NT2/D1 (cell line): ENCODE data around the gene SLC12A1.

Experiments used
- YY1 ChIP-seq: IDR thresholded peaks from 2 replicates; pipeline ENCODE4 v1.6.1; 2011; ENCODE audit not compliant: insufficient read length, insufficient read depth
- ZNF274 ChIP-seq: IDR thresholded peaks from 2 replicates; pipeline ENCODE4 v1.6.1; 2011; ENCODE audit warnings: mild to moderate bottlenecking, low read depth, low read length

GRCh38 chr15:48289628-48290027, 83.5 kb downstream of the SLC12A1 start:
- TF ChIP-seq ZNF274: no peak
- no peak for TF ChIP-seq YY1
